Raji (cell line): ENCODE measurements around the gene NR4A1.

ENCODE experiments used
- POLR2A ChIP-seq: IDR thresholded peaks from 2 replicates; pipeline ENCODE4 v1.6.1; 2011; ENCODE audit warnings: low read depth, low read length, control low read depth; ENCODE audit not compliant: insufficient read depth

NR4A1 gene

DNA sequence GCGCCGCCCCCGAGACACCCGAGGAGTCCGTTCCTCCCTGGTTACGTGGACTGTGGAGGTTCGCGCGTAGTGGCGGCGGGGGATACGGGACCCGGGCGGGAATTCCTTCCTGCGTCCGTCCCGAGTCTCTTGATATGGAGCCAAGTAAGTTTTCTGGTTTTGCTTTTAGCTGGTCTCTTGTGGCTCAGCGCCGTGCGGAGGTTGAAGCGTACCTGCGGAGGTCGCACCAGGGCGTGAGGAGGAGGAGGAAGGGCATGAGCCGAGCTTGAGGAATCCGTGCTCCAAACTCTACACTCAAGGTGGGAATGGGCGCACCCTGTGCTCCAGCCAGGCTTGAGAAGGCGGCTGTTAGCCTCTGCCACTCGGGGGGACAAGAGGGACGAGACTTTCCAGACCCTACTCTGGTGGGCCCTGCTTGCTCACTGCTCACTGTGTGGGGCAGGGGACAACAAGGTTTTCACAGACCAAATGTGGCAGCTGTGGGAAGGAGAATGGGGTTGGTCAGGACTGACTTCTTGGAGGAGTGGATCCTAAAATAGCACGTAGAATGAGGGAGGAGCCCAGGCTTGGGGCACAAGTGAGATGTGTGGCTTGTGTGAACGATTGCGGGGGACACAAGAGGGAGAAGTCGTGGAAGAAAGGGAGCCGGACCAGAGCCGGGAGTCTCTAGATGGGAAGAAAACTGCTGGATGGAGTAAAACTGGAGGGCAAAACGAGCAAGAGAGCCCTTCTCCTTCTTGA is 19.1 kb downstream of the NR4A1 start:
- TF ChIP-seq POLR2A: no peak

DNA sequence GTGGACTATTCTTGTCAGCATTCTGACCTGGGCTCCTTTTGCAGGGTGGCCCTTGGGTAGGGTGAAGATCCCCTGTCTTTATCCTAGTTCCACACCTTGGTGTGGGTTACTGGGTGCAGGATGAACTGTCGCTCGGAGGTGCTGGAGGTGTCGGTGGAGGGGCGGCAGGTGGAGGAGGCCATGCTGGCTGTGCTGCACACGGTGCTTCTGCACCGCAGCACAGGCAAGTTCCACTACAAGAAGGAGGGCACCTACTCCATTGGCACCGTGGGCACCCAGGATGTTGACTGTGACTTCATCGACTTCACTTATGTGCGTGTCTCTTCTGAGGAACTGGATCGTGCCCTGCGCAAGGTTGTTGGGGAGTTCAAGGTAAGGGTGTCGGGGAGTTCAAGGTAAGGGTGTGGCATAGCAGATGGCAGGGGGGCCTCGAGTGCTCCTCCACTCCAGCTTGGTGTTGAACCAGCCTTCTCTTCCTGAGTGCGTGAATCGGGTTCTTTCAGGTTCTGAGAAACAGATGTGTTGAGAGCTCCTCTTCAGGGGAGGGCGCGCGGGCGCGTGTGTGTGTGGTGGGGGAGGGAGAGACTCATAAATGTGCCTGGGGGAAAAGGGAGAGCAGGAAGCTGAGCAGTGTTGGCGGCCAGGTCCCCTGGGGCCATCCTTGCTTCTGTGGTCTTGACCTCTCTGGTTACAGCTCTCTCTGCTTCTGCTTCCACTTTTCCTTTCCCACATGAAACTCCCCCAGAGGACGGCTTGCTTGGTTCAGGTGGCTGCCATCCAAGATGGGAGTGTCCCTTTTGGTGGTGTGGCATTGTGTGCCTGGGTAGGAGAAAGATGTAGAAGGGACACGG is 22.5 kb downstream of the NR4A1 start:
- TF ChIP-seq POLR2A: no peak

DNA sequence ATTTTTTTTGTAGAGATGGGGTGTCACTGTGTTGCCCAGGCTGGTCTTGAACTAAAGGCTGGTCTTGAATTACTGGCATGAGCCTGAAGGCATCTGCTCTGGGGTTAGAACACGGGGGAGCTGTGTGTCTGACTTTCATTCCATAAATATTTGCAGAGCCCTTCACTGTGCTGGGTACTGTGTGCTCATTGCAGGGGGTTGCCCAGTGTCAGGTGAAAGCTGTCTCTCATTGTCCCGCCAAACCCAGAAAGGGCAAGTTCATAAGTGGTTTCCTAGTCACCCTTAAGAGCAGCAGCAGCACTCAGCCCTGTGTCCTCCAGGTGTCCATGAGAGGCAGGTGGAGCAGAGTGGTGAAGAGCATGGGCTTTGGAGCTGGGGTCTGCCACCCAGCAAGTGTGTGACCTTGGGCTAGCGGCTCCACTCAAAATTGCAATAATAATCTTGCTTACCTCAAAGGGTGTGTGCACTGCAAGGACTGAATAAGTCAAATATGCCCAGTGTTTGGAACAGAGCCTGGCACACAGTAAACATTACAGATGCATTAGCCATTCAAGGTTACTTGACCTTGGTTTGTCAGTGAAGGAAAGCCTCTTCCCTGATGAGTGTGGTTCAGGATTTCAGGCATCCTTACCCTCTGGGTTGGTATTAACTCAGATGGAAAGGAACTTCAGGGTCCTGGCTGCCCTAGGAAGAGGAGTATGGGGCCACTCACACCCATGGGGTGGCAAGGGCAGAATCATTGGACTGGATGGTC is 23.9 kb downstream of the NR4A1 start:
- no peak for TF ChIP-seq POLR2A

DNA sequence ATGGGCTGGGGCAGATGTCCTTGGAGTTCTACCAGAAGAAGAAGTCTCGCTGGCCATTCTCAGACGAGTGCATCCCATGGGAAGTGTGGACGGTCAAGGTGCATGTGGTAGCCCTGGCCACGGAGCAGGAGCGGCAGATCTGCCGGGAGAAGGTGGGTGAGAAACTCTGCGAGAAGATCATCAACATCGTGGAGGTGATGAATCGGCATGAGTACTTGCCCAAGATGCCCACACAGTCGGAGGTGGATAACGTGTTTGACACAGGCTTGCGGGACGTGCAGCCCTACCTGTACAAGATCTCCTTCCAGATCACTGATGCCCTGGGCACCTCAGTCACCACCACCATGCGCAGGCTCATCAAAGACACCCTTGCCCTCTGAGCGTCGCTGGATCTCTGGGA is 25.6 kb downstream of the NR4A1 start:
- TF ChIP-seq POLR2A: no peak

DNA sequence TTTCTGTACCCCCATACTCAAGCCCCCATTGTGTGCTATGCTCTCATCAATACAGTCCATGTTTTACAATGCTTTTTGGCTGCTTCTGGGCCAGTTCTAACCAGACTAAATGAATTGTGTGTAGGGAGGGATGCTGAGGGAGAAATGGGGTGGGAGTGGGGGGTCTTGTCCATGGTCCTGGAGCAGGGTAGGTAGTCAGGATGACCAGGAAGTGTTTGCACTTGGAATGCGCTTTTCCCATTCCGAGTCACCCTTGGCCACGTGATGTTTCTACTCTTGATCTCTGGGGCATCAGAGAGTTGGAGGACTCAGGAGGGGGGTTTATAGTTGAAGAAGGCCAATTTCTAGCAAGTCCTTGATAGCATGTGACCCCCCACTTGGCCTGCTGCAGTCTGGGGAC is 27.0 kb downstream of the NR4A1 start:
- no peak for TF ChIP-seq POLR2A

DNA sequence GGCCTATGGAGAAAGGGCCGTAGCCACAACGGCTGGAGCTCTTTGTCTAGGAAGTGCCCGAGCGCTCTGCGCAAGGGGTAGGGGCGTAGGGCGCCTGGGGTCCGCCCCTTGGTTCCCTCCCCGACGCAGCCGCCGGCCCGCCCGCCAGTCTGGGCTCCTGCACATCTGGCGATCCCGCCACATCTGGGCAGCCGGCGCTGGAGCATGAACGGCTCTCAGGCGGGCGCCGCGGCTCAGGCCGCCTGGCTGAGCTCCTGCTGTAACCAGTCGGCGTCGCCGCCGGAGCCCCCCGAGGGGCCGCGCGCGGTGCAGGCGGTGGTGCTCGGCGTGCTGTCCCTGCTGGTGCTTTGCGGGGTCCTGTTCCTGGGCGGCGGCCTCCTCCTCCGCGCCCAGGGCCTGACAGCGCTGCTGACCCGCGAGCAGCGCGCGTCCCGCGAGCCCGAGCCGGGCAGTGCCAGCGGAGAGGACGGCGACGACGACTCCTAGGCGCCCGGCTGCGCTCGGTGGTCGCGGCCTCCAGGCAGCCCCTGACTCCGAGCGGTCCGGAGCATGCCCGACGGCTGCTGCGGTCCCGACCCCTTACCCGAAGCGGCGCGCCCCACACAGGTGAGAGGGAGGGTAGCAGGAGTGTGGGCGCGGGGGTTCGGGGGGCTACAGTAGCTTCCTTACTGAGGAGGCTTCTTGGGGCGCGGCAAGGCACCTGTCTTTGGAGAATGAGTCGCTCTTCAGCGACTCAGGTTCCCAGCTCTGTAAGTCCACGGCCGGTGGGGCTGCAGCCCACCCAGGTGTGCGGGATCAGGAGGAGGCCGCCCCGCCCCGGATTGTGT is 28.5 kb downstream of the NR4A1 start, which contains the start of gene SMIM41:
TSS of gene SMIM41 (plus strand) at position 129 of the 827 bp plus-strand sequence. CDS start at position 205, 76 bp downstream.
- no peak for TF ChIP-seq POLR2A

DNA sequence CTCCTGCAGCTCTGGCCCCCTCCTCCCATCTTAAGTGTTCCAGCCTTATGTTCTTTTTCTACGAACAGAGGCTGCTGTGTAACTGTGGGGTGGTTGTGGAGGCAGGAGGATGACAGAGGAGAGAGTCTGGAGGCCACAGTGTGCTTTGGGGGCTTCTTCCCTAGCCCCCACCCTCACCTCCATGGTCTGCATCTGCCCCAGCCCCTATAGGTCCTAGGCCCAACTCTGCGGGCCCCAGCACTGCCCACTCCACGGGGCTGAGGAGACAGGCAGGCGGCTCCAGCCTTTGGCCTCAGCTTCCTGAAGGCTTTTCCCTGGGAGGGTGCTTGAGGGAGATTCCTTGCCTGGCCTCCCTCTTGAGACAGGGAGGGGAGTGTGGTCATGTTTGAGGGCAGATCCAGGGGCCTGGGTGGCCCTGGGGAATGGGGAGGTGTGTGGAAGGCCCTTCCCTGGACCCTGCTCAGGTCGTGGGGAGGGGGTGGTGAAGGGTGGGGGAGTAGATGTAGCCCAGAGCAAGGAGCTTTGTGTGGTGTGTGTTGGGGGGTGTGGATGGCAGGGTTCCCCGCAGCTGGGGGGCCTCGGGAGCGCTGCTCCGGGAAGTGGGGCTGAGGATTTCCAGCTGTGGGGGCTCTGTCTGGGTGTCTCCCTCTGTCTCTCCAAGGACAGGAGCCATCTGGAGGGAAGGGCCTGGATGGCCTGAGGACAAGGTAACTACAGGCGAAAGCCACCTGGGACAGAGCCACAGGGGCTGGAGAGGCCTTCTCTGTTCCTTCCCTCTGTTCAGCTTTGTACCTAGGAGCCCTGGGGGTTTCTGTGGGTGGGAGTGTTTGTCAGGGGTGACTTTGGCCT is 29.4 kb downstream of the NR4A1 start:
- no peak for TF ChIP-seq POLR2A

DNA sequence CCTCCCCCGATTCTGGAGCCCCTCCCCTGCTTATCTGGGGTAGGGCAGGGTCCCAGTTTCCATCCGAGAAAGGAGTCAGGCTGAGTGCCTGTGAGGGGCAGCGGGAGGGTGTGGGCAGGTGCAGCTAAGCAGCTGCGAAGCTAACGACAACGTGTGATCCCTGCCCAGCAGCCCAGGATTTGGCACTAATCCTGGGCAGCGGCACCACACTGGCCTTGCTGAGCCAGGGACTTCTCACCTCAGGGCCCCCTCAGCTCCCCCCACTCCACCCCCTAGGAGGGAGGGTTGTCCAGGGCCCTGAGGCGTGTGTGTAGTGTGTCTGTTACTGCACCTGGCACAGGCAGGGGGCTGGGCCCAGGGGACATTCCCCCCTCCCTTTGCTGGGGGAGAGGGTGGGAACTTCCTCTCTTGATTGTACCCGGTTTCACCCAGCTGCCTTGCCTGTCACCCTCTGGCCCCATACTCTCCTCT is 30.1 kb downstream of the NR4A1 start:
- TF ChIP-seq POLR2A: no peak

DNA sequence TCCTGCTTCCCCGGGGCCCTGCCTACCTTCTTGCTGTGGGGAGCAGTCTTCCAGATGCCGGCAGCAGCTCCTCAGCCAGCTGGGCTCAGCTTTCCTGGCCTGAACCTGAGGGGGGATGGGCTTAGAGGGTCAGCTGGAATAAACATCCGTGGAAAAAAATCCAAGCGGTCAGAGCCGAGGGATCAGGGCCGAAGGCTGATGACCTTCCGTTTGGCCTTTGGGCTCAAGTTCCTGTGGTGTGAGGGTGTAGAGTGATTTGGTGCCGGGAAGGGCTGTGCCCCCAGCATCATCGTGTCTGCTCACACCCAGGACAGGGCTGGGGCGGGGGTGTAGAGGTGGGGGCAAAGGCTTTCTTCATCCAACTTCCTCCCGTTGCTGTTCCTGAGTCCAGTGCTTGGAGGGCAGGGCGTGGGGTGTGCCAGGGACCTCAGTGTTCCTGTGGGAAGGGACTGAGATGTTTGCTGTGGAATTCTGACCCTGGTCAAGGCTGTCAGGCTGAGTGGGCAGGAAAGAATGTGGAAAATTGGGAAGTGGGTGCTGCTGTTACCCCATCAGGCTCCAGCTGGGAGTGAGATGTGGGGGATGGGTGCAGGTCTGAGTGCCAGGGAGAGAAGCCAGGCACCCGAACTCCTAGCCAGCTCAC is 30.9 kb downstream of the NR4A1 start:
- TF ChIP-seq POLR2A: no peak

DNA sequence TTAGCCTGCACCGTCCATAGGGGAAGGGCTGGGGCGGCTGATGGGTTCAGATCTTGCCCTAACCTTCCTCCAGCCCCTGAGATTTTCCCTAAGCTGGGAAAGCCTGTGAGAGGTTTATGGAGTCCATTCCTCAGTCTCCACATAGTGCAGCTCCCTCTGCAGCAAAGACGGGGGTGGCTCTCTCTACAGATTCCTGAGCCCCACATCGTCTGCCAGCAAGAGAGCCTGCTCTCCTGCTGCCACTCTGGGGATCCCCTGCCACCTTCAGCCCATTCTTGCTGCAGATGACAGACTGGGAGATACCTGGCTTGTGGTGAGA is 31.4 kb downstream of the NR4A1 start:
- TF ChIP-seq POLR2A: no peak

DNA sequence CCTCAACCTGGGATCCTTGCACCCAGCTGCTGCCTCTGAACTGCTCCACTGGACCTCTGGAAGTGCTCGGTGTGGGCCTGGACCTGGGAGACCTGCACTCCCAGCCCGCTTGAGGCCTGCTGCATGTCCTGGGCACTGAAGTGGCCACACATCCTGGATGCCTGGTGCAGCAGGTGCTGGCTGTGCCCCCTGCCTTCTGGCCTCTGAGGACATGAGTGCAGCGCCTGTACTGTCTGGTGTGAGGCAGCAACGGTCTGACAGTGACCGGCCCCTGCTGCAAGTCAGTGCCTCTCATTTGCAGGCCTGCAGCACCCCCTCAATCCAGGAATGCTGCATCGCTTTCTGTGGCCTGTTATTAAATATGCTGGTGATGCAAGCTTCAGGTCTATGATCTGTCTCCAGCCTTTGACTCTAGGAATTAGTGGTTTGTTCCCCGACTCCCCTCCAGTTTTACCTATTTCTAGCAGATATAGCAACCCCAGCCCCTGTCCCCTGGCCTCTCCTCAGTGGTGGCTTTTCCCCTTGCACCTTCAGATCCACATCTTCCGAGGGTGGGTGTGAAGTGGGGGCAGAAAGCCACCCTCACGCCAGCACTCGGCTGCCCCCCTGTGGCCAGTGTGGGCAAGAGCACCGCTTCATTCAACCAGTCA is 31.9 kb downstream of the NR4A1 start:
- TF ChIP-seq POLR2A: no peak

DNA sequence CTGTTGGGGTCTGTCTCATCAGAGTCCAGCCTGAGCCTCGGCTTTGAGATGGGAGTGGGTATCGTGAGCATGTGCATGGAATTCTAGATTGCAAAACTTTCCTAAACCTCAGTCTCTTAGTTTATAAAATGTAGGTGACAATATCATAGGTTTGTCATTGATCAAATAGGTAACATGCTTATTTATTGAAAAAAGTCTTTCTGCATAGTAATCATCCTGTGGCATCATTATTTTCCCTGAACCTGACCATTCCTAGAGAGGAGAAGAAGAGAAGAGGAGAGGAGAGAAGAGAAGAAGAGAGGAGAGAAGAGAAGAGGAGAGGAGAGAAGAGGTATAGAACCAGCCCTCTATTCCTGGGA is 32.4 kb downstream of the NR4A1 start:
- TF ChIP-seq POLR2A: no peak
